Parathyroid adenoma (tissue), 2 donors: ENCODE data around the gene PLCG1.

Experiments
- H2AFZ ChIP-seq: fragments of 300-600 bp; sonication (generic); one replicate; pipeline ENCODE4 v1.7.0; 2017; ENCODE audit warnings: antibody characterized with exemption, mild to moderate bottlenecking
- H3K27ac ChIP-seq: fragments of 300-600 bp; sonication (generic); one replicate; pipeline ENCODE4 v1.7.0; 2017
- H3K27me3 ChIP-seq: fragments of 300-600 bp; sonication (generic); one replicate; pipeline ENCODE4 v1.7.0; 2017; ENCODE audit warnings: low read length; ENCODE audit not compliant: control insufficient read depth, insufficient read depth
- H3K36me3 ChIP-seq: fragments of 300-600 bp; sonication (generic); one replicate; pipeline ENCODE4 v1.7.0; 2017; ENCODE audit warnings: low read length; ENCODE audit not compliant: control insufficient read depth, insufficient read depth
- H3K4me1 ChIP-seq: fragments of 300-600 bp; sonication (generic); one replicate; pipeline ENCODE4 v1.7.0; 2017; ENCODE audit warnings: control low read depth
- H3K4me2 ChIP-seq: fragments of 300-600 bp; sonication (generic); one replicate; pipeline ENCODE4 v1.7.0; 2017; ENCODE audit warnings: low read length
- H3K4me3 ChIP-seq: fragments of 300-600 bp; sonication (generic); one replicate; pipeline ENCODE4 v1.7.0; 2017; ENCODE audit warnings: low read depth, low read length
- H3K79me2 ChIP-seq: fragments of 300-600 bp; sonication (generic); one replicate; pipeline ENCODE4 v1.7.0; 2017; ENCODE audit warnings: control low read depth
- H3K9ac ChIP-seq: fragments of 300-600 bp; sonication (generic); one replicate; pipeline ENCODE4 v1.7.0; 2017; ENCODE audit warnings: mild to moderate bottlenecking
- H3K9me3 ChIP-seq: fragments of 300-600 bp; sonication (generic); one replicate; pipeline ENCODE4 v1.7.0; 2017; ENCODE audit warnings: low read length; ENCODE audit not compliant: control insufficient read depth
- CTCF ChIP-seq: fragments of 300-600 bp; sonication (generic); IDR thresholded peaks from one replicate; pipeline ENCODE4 v1.7.0; 2017; ENCODE audit warnings: antibody characterized with exemption, mild to moderate bottlenecking
- donor health status: primary hyperparathyroidism.

The PLCG1 gene

GRCh38 chr20:41172296-41173140 is 35.2 kb downstream of the PLCG1 start:
- TF ChIP-seq CTCF: no peak
- no peak overlapping the region for H3K4me3 ChIP-seq
- peak overlapping the region; percentile 44 for H3K27ac ChIP-seq
- no peaks in the 10 kb centered on the region for H3K4me1 ChIP-seq
- H3K36me3 ChIP-seq: no peaks in the 10 kb centered on the region
- H3K9ac ChIP-seq: no peak overlapping the region
- no peaks in the 10 kb centered on the region for H3K9me3 ChIP-seq
- H3K27me3 ChIP-seq: no peaks in the 10 kb centered on the region
- no peaks in the 10 kb centered on the region for H3K79me2 ChIP-seq
- H2AFZ ChIP-seq: no peak overlapping the region
- no peak overlapping the region for H3K4me2 ChIP-seq

GRCh38 chr20:41173161-41173721 is 35.9 kb downstream of the PLCG1 start:
- no peak overlapping the region for H2AFZ ChIP-seq
- H3K9me3 ChIP-seq: no peaks in the 10 kb centered on the region
- no peaks in the 10 kb centered on the region for H3K79me2 ChIP-seq
- TF ChIP-seq CTCF: peak; percentile 96
- H3K27ac ChIP-seq: peak overlapping the region; percentile 44
- no peak overlapping the region for H3K4me2 ChIP-seq
- H3K4me1 ChIP-seq: no peaks in the 10 kb centered on the region
- no peaks in the 10 kb centered on the region for H3K36me3 ChIP-seq
- no peak overlapping the region for H3K4me3 ChIP-seq
- H3K27me3 ChIP-seq: no peaks in the 10 kb centered on the region
- H3K9ac ChIP-seq: no peak overlapping the region

- no peaks in the 10 kb centered on the region for H3K4me1 ChIP-seq
- TF ChIP-seq CTCF: no peak
- H3K4me2 ChIP-seq: no peak overlapping the region
- H3K9me3 ChIP-seq: no peaks in the 10 kb centered on the region
- H3K79me2 ChIP-seq: no peaks in the 10 kb centered on the region
- H2AFZ ChIP-seq: no peak overlapping the region
- no peak overlapping the region for H3K4me3 ChIP-seq
- H3K36me3 ChIP-seq: no peaks in the 10 kb centered on the region
- no peaks in the 10 kb centered on the region for H3K27me3 ChIP-seq
- peak overlapping the region; percentile 6 for H3K27ac ChIP-seq
- H3K9ac ChIP-seq: no peak overlapping the region
Observed at GRCh38 chr20:41173791-41174341, 36.5 kb downstream of the PLCG1 start.

- Histone ChIP-seq H3K27me3 (no peaks in the 10 kb centered on the region), H3K36me3 (no peaks in the 10 kb centered on the region), H3K4me1 (no peaks in the 10 kb centered on the region), H3K9ac (no peak overlapping the region), H3K27ac (no peak overlapping the region), H3K79me2 (no peaks in the 10 kb centered on the region), H2AFZ (no peak overlapping the region), H3K4me3 (no peak overlapping the region), H3K9me3 (no peaks in the 10 kb centered on the region), H3K4me2 (no peak overlapping the region)
- no peak for TF ChIP-seq CTCF
Observed at GRCh38 chr20:41174373-41174772, 37.0 kb downstream of the PLCG1 start.
